Right renal cortex interstitium (tissue), 3 donors: ENCODE data around the gene CCL5. TPM values are rescaled to one million over a fixed set of nuclear protein-coding genes. Genes with fewer than 3 reads are reported as not detected.

Source experiments
- DNase-seq, 3 donors: peaks; one replicate each; pipeline ENCODE4 v3.0.0-alpha.2; 2013; ENCODE audit warnings: low read depth in 3 of 3, low spot score in 2 of 3
- polyA plus RNA-seq, 3 donors: library from polyadenylated mRNA; unstranded; fragments of 120-200 nt; gene quantifications; one replicate each; pipeline ENCODE4 v1.2.1, GENCODE V29; 2013; ENCODE audit not compliant: insufficient read length in 3 of 3

CCL5 gene
- polyA plus RNA-seq, 3 donors = 1.4 to 2.3 (median 1.6) TPM

DNA sequence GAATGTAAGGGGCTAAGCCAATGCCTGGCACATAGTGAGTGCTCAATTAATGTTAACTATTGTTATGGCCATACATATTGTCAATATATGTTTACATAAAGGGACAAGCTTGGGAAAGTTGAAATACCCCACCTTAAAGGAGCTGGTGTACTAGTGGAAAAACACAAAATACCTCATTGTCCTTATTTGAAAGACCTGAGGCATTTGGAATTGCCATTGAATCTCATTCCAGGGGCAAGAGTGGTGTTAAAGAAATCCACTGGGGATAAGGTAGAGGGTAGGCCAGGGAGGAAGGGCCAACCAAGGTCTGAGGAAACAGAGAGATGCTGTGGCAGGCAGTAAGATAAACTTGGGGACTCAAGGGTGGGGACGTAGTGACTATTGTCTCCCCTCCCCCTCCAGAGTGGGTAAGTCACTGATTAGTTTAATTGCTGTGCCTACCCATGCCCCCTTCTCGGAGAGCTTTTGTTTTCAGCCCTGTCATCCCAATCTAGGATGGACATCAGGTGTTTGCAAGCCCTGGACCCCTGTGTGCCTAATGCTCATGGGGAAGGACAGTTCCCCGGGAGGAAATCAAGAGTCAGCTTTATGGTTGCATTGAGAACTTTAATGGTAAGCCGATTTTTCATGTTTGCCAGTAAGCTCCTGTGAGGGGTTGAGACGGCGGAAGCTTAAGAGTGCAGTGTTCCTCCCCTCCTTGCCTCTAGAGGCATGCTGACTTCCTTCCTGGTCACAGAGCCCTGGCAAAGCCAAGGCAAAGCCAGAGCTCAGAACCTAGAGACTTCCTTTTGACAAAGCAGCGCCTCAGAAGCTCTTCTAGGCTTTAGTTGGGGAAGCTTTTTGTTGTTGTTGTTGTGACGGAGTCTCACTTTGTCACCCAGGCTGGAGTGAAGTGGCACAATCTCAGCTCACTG, 9.0 kb downstream of the CCL5 start:
- DNase-seq = no peak

DNA sequence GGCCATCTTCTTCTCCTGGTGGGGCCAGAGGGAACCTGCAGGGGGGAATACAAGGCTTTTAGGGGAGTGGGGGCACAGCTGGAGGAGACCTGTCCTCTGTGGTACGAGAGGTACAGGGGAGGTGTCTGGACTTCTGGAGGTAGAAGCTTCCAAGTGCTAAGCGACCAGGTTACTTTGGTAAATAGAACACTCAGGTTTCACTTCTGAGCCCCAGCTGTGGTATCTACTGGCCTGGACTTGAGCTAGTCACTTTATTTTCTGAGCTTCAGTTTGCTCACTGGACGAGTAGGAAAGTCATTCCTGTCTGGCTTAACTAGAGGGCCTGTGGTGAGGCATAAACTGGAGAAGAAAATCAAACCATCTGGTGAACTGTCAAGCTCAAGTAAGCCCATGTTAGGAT, 11.4 kb downstream of the CCL5 start, which contains the start of gene HEATR9:
TSS of gene HEATR9 (minus strand) at position 155 of the 400 bp plus-strand sequence. CDS start at position 6, 149 bp downstream.
- no peak for DNase-seq

DNA sequence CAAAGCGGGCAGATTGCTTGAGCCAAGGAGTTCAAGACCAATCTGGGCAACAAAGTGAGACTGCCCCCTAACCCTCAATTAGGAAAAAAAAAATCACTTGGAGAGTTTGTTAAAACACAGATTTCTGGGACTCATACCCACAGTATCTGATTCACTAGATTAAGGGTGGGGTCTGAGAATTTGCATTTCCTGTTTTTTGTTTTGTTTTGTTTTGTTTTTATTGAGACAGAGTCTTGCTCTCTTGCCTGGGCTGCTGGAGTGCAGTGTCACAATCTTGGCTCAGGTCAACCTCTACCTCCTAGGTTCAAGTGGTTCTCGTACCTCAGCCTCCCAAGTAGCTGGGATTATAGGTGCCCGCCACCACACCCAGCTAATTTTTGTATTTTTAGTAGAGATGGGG, 12.6 kb downstream of the CCL5 start:
- DNase-seq = no peak

DNA sequence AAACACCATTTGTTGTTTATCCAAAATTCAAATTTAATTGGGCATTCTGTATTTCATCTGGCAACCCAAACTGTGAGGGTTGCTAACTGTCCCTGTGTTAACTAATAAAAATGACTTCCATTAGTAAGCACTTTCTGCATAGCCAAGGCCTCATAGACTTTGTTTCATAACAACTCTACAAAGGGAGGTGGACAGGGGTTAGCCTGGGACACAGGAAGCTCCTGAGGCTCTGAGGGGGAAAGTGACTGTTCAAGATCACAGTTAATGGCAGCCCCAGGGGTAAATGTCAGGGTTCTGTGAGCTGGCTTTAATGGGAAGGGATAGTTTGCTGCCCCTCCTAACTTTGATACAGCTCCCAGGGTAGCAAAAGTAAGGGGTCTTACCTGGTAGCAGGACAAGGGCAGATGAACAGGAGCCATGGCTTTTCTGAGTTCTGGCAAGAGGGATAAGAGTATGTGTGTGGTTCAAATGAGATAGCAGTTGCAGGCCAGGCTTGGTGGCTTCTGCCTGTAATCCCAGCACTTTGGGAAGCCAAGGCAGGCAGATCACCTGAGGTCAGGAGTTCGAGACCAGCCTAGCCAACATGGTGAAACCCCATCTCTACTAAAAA, 13.7 kb downstream of the CCL5 start:
- no peak for DNase-seq

DNA sequence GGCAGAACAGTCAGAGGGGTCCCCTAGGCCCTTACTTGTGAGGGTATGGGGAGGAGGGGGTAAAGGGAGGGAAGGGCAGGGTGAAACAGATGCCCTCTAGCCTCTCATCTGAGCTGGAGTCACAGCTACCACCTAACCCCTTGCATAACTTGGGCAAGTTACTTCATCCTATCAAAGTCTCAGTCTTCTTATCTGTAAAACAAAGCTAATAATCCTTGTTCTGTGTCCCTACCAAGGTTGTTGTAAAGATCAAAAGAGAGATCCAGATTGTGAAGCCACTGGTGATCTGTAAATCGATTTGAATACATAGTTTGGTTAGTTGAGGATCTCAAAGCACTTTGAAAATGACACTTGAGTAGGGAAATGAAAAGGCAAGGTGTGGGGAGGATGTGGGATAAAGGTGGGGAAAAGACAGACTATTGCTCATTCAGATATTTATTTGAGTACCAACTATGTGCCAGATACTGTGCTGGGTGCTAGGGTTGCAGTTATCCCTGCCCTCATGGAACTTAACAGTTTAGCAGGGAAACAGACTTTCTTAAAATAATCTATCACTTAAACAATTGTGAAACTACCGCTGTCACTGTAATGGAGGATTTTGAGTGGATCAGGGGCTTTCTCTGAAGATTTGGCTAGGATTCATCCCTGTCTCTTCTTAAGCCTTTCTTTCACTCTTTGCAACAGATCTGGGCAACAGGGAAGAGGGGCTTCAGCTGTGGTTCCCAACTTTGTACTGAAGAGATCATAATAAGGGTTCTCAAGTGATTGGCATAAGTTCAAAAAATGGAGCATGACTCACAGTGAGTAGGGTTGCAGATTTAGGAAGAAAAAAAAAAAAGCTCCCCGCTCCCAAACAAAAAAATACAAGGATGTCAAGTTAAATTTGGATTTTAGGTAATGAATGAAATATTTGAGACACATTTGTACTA, 14.5 kb downstream of the CCL5 start:
- no peak for DNase-seq

DNA sequence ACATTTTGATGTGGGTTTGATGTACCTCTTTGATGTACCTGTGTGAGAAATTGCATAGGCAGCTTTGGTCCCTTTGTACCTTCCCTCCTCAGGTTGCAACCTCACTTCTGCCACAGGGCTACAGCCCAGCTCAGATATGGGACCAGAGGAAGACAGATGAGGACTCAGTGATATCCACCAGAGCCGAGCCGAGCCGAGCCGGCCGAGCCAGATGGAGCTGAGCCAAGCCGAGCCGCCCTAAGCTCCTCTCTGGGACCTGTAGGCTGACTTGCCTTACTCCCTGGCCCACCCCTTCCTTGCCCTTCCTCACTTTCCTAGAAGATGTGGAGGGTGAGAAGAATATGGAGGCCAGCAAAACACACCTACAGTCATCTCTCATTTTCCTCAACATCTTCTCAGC, 15.3 kb downstream of the CCL5 start:
- no peak for DNase-seq

DNA sequence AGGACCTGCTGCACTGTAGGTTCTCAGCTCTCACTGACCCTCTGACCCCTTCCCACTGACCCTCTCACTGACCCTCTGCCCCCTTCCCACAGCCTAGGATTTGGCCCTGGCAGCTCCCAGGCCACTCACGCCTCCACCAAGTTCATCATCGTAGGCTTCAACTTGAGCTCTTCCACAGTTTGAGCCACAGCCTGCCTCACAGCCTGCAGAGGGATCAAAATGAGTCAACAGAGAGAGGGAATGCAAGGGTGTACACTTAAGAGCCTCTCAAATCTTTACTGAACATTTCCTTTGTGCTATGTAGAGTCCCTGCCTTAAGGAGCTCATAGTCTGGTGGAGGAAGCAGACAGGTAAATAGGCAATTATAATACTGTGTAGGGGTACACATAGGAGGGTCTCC, 23.6 kb downstream of the CCL5 start:
- DNase-seq = no peak

DNA sequence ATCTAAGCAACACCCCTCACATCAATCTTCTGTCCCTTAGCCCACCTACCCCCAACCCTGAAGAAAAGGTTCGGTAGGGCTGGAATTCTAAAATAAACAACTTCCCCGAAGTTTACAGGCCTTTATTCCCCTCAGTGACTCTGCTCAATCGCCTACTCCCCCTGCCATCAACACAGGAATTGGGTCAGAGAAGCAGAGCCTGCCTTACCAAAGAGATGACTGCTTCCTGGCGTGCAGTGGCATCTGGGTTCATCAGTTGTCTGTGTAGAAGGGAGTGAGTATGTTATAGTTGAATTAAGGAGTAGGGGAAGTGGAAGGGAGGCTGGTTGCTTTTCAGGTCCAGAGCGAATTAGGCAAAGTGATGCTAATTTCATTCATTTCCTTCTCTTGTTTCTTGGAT, 24.2 kb downstream of the CCL5 start:
- DNase-seq = no peak

DNA sequence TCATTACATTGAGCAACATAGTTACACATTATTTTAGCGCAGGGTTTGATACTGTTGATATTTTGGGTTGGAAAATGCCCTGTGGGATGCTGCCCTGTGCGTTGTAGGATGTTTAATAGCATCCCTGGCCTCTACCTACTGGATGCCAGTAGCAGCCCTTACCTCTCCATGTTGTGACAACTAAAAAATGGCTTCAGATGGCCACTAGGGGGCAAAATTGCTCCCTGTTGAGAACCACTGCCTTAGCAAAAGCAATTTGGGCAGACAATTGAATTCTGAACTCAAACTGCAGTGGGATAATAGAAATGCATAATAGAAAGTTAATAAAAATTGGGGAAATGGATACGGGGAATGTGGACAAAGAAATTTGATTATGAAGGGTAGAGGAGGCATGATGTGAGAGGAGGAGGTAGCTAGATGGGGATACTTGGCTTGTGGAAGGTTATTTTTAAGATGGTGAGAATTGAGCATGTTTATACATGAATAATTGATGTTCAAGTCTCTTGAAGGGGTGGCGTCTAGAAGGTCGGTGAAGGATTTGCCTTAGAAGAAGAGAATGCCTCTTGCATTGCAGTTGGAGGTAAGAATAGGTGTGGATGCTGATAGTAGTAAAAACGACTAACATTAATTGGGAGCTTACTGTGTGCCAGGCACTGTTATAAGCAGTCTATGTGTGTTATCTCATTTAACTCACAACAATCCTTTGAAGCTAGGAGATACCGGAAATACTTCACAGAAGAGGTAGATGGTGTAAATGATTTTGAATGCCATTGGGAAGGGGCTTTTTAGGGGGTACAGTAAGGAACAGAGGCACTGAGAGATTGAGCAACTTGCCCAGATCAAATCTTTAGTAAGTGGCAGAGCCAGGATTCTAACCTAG, 30.5 kb downstream of the CCL5 start:
- peak; percentile 44 to 56 (median 54) for DNase-seq

DNA sequence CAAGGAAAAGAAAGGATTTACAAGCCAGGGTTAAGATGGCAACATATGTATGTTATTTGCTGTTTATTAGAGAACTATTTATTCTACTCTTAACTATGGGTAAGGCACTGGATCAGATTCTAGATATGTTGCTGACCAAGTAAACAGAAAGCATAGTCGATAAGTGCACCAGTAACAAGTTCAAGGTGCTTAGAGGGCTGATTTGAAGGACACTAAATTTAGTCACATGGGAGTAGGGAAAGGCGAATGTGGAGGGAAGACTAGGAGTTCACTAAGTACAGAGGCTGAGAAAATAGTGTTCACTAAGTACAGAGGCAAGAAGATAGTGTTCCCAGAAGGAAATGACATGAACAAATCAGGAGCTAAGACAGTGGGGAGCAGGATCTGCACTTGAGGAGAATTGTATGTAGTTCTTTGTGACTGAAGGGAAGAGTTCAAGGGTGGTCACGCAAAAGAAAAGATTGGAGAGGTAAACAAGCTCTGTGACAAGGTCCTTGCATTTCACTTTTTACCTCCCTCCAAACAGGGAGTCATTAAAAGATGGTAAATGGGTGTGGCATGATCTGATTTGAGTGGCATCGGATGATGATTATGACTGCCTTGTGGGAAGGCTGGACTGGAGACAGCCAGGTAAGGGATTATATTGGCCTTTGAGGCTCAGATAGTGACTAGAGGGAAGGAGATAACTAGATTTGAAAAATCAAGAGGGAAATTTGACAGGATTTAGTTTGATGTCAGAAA, 32.4 kb downstream of the CCL5 start:
- DNase-seq = no peak

DNA sequence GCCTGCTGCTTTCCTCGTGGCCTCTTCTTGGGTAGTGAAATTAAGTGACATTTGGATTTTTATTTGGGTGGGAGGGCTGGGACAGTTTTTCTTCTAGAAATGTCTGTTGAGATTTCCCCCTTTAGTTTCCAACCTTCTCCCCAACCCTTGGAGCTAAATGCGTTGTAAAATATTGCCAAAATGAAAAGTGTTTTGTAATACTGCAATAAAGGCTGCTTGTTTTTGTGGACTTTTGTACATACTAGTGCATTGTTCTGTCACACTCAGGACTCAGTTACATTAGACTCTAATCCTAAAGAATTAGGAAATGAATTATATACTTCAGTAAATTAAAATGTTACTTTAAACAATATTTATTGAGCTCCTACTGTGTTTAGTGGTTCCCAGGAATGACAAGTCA, 33.2 kb downstream of the CCL5 start:
- DNase-seq = no peak

DNA sequence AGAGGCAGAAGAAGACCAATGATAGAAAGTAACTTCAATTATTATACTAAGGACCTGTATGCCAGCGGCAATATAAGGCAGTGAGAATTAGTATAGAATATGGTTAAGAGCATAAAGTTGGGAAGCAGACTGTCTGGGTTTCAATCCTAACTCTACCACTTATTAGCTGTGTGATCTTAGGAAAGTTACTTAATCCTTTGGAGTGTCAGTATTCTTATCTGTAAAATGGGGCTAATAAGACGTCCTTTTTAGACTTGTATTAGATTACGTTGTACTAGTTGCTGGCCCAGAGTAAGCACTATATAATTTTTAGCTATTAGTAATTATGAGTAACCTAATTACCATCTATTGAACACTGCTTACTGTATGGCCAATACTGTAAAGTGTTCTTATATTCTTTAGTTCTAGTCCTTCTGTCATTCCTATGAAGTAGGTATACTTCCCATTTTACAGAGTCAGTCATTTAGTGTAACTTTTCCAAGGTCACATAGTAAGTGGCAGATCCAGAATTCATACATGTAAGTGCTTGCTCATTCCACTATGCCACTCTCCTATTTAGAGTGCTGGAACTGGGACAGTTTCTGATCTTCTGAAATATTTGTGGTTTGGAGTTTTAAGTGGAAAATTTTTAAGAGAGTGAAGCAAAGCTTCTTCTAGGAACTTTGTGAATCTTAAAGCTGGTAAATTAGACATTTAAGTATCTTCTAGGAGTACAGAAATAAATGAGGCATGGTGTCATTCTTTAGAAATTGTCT, 33.9 kb downstream of the CCL5 start:
- no peak for DNase-seq

DNA sequence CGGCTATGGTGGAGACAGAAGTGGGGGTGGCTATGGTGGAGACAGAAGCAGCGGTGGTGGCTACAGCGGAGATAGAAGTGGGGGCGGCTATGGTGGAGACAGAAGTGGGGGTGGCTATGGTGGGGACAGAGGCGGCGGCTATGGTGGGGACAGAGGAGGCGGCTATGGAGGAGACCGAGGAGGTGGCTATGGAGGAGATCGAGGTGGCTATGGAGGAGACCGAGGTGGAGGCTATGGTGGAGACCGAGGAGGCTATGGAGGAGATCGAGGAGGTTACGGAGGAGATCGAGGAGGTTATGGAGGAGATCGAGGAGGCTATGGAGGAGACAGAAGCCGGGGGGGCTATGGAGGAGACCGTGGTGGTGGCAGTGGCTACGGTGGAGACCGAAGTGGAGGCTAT, 35.6 kb downstream of the CCL5 start:
- no peak for DNase-seq

DNA sequence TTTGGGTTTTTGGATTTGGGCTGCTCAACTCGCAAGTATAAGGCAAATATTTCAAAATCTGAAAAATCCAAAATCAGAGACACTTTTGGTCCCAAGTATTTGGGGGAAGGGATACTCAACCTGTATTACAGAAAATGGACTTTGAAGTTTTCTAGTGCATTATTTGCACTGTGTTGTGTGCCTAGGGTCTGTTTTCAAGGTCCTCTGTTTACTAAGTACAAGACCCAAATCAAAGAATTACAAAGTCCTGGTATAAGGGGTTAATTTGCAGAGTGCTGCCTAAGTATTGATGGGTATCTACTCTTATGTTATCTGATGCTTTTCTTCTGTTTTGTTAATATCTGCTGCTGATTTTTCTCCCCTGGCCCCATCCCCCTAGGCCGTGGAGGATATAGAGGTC, 36.5 kb downstream of the CCL5 start:
- DNase-seq = no peak

DNA sequence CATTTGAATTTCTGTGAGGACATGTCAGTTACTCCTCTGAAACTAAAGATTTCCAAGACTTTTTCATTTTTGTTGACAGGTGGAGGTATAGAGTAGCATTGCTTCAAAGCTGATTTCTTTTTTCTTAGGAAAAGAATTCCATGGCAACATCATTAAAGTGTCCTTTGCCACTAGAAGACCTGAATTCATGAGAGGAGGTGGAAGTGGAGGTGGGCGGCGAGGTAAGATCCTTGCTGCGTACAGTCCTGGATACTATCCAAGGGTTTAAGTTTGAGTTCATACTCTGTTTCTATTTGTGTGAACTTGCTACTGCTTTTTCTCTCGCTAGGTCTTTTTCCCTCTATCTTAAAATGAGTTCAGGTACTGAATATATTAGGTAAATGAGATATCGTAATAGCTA, 37.9 kb downstream of the CCL5 start:
- no peak for DNase-seq

DNA sequence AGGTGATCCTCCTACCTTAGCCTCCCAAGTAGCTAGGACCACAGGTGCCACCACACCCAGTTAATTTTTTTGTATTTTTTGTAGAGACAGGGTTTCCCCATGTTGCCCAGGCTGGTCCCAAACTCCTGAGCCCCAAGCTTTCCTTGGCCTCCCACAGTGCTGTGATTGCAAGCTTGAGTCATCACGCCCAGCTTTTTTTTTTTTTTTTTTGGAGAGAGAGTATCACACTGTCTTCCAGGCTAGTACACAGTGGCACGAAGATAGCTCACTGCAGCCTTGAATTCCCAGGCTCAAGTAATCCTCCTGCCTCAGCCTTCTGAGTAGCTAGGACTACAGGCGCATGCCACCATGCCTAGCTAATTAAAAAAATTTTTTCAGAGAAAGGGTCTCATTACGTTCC, 38.7 kb downstream of the CCL5 start:
- no peak for DNase-seq

DNA sequence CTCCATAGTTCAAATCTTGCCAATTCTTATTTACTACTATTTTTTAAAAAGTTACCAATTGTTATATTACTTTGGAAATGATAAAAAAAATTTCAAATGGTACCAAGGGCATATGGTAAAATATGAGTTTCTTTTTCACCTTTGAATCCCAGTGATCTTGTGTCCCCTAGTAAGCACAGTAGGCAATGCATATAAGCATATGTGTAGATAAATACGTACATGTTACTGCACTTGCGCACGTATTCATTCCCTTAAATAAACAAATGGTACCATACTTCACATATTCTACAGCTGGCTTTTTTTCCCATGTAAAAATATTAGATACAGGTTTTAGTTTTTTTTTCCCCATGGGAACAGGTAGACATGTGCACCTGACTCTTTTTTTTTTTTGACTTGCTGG, 39.1 kb downstream of the CCL5 start:
- no peak for DNase-seq

DNA sequence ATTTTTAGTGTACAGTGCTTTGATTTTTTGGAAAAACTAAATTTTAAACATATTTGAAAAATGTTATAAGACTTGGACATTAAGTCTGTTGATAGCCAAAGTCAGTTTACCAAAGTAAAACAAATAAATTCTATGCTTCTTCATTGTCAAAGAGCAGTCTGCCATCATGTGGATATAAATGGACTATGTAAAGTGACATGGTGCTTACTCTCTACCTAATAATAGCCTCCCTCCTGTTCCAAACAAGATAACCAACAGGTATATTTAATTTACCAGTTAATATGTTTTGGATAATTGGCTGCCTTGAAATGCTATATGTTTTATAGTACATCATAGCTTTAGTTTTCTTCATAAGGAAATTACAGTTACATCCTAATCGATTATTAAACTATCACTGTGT, 55.0 kb downstream of the CCL5 start:
- DNase-seq = no peak
